Erythroblast (primary cell): ENCODE data around the gene RARB.

Experiments used
- DNase-seq, 2 experiments: peaks; one replicate each; lab custom pipeline; 2025; lab: John Stamatoyannopoulos, UW
- GATA1 ChIP-seq: IDR thresholded peaks from 2 replicates; pipeline ENCODE4 v1.6.1; 2011; ENCODE audit warnings: low read depth, mild to moderate bottlenecking, control low read depth, low read length, moderate library complexity
- POLR2A ChIP-seq: IDR thresholded peaks from 2 replicates; pipeline ENCODE4 v1.6.1; 2011; ENCODE audit warnings: mild to moderate bottlenecking, low read length

Gene RARB

DNA sequence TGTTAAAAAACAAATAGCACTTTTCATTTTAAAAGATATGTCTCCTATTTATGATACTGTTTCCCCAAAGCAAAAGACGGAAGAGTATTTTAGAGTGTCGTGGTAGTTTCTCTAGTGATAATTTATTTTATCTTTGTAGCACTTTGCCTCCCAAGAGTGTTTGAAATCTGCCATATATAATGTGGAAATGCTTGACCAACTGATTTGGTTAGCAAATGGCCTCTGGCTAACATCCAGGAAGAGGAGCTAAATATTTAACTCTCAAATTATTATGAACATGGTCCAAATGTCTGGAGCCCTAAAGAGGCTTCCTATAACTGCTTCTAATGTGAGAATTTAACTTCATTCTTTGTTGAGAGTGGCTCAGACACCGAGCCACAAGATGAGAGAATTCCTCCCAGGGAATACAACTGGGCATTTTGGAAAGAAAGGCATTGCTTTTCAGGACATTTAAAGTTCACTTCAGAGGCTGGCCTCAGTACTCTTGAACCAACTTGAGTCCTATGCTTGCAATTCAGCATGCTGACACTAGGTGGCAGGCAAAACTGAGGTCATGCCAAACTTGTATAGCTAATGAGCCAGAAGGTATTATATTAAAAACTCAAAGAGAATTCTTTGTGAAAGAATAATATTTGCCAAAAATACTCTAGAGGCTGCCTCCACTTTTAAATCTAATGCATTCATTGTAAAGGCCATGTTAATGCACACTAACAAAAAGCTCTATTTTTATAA lies 104.5 kb downstream of the RARB start:
- no peak for TF ChIP-seq GATA1
- TF ChIP-seq POLR2A, result no peak
- peak; percentile 58 to 75 for DNase-seq

GRCh38 chr3:25533399-25533798 lies 105.3 kb downstream of the RARB start:
- TF ChIP-seq GATA1, result no peak
- TF ChIP-seq POLR2A, result no peak

DNA sequence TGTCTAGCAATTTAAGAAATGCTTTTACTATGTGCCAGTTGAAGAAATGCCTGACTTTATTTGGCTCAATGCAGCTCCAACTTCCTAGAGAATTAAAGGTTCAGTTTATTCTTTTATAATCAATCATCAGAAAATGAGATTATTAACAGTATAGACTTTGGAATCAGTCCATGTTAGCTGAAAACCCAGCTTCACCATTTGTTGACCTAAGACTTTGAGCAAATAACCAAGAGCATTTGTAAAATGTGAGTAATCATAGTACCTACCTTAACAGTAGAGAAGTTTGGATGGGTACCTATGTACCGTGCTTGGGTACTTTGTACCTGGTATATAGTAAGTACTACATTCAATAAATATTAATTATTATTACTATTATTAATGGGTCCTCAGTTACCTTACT lies 105.9 kb downstream of the RARB start:
- TF ChIP-seq POLR2A (no peak), GATA1 (no peak)

More at GRCh38 chr3:25533399-25533798, 105.3 kb downstream of the RARB start:
- DNase-seq, result no peak

DNA sequence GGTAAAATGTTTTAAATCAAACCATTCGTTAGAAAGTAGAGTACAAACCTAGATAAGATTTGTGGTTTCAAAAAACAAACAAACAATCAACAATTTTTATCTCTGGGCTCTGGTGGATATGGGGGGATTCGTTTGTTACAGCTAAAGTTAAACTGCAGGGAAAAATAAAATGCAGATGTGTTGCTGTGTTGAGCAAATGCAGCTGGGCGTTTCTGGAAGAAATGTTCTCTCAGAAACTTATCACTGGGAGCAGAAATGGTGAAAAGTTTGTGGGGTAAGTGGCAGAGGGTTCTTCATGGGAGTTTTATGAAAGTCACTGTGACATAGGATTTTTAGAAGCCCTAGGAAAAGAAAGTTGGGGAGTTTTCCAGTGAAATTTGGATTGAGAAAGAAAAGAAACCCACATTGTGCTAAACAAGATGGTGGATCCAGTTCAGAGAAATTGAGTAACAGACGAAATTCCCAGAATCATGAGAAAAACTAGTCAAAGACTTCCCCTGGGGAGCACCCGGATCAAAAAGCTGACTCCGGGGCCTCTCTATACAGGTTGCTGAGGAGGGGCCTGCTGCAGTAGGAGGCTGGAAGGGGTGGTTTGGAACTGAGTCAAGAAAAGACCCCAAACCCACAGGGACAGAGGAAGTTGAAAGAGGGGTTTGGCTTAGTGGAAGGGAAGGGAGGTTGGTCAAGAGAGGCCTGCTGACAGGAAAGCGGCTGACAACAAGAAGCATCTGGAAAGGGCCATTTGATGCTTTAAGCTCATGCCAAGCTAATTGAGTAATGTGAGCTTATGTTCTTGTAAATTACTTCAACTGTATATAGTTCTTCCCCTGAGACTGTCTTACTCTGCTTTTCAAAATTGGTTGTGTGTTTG lies 108.7 kb downstream of the RARB start:
- TF ChIP-seq GATA1, result no peak
- DNase-seq, result no peak

More for the DNA sequence above, 105.9 kb downstream of the RARB start:
- DNase-seq, result no peak

DNA sequence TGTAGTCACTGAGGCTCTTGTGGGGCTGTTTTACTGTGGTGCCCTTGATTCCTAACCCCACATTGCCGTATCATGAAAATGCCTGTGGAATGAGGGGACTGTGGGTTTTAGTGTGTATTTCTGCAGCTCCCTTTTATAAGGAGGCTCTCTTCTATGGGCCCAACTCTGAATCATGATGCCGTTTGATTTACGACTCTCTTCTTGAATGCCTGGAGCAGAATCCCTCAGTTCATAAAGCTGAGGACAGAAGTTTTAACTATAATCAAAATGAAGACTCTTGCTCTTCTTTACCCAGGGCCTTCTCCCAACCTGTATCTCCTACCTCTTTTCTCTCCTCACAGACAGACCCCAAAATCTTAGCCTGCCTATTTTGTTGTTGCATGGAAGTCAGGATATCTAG lies 109.5 kb downstream of the RARB start:
- no peak for TF ChIP-seq POLR2A
- no peak for TF ChIP-seq GATA1
- DNase-seq, result no peak

DNA sequence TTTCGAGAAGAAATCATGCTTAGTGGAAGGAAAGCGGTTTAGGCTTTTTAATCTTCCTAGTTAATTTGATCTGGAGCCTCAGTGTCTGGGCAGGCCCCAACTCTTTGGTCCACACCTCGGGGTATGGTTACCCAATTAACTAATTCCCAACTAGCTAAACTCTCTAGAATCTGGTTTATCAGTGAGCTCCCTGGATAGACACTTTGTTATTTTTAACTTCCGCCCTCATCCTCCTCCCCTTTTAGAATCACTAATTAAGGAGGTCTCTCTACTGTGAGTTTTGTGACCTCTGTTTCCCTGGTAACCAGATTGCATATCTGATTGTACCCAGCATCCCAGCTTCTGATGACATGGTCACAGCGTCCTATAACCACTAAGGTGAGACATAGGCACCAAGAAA lies 112.2 kb downstream of the RARB start:
- no peak for DNase-seq
- no peak for TF ChIP-seq POLR2A
- no peak for TF ChIP-seq GATA1

DNA sequence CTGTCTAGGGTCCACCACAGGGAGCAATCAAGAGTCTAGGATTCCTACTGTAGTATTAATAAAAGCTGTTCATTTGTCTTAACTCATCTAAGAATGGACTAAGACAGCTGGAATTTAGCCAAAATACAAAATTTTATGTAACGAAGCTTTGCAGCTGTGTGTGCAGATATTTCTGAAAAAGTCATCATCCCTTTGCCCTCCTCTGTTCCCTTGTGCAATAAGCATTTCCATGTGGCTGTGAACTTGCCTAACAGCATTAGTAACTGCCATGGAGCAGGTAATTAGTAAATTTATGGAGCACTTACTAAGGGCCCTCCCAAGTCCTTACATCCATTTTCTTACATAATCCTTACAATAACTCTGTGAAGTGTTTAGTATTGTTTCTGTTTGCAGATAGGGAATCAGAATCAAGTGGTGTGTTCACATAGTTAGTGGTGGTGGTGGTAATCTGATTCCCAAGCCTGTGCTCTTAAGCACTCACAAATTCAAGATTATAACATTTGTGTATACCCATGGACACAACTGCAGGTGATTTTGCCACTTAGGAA lies 114.5 kb downstream of the RARB start:
- DNase-seq, result no peak
- TF ChIP-seq GATA1 (no peak), POLR2A (no peak)

- DNase-seq, result no peak
- TF ChIP-seq GATA1, result no peak
Observed at GRCh38 chr3:25547103-25547502, 119.0 kb downstream of the RARB start.

DNA sequence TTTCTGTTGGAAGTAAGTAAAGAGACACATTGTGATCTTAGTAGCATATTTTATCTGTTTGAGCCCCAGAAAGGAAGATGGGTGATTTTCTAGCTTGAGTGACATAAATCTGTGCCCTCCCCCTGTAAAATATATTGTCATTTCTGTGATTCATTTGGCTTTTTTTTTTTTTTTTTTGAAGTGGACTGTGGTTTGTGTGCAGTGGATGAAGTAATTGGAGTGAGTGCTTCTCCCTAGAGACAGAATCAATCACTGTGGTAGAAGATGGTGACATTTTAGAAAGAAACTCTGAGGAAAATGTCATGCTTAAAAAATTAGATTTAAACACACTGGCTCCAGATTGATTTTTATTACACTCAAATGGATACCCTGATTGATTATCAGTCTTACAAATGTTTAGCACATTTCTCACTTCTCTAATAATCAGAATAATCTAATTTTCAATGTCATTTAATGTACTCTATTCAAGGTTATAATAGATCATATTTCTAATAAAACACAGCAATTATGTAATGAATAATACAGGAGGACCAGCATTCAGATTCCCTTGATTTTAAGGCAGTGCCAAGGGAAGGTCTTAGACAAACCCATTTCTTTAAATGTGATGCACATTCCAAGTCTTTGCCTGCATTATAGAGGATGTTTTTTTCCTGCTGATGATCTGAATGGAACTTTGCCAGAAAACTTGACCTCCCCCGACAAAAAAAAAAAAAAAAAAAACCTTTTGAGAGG lies 120.0 kb downstream of the RARB start:
- no peak for DNase-seq

DNA sequence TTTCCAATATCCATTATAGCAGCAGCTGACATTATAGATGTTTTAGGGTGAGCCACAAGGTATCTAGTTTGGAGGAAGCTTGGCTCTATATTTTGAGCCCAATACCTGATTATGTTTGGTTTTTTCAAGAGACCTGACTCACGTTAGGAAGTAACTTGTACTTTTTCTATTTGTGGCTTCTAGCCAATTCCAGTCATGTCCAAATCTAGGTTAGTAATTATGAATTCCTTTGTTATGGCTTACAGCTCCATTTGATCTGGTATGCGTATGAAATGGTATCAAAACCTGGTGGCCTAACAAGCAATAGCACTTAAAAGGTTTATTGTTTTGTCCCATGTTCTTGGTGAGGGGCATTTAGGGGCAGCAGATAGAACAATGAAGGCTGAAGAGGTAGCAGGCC lies 120.8 kb downstream of the RARB start:
- DNase-seq, result no peak
- TF ChIP-seq GATA1 (no peak), POLR2A (no peak)

More for the DNA sequence above, 120.0 kb downstream of the RARB start:
- TF ChIP-seq POLR2A (no peak), GATA1 (no peak)

DNA sequence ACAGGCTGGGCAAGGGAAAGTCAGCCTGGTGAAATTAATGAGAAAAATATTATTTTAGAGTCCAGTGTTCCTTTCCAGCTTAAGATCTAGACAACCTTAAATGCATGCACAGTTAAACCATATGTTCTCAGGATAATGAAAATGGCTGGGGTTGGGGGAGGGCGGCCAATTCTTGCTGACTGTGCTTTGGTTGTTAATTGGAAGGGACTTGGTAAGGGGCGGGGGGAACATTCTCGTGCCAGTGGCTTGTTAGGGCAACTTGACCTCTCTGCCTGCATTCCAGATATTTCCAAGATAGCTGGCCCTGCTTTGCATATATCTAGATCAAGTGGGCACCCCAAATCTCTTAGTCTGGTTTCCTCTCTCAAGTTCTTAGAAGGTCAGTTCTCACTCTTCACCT lies 124.2 kb downstream of the RARB start:
- no peak for DNase-seq
- TF ChIP-seq POLR2A, result no peak
- TF ChIP-seq GATA1, result no peak

- DNase-seq, result no peak
- no peak for TF ChIP-seq POLR2A
- TF ChIP-seq GATA1, result no peak
Observed at GRCh38 chr3:25554376-25554775, 126.3 kb downstream of the RARB start.

GRCh38 chr3:25555695-25556437 lies 127.8 kb downstream of the RARB start:
- TF ChIP-seq GATA1 (no peak), POLR2A (no peak)
- DNase-seq, result no peak
